ENCODE results near the gene METAP1D. TPM values are rescaled to one million over a fixed set of nuclear protein-coding genes. Genes with fewer than 3 reads are reported as not detected.

Gene METAP1D
- total RNA-seq, 1 experiment from 2014 or later = 5.2 TPM

GRCh38 chr2:172085460-172086159 is 85.9 kb downstream of the METAP1D start, which contains the start of gene DLX1:
Gene DLX1 (plus strand): TSS chr2:172085507. CDS start chr2:172085678, 171 bp downstream.
- H3K27me3 ChIP-seq (ENCODE audit: insufficient read depth, low read length) = peaks cover 91% of the 10 kb centered on the region

More at GRCh38 chr2:172085460-172086159, 85.9 kb downstream of the METAP1D start, which contains the start of gene DLX1:
- Histone ChIP-seq H3K9me3 (ENCODE audit: control insufficient read depth, low read depth, low read length) (no peaks in the 10 kb centered on the region), H2AFZ (ENCODE audit: low read length) (no peak within 1 kb of the TSS), H2BK15ac (ENCODE audit: low read depth, low read length) (no peak within 1 kb of the TSS), H3K27ac (ENCODE audit: insufficient read length, low read depth, low read length) (no peak within 1 kb of the TSS), H4K5ac (ENCODE audit: insufficient read length, low read depth, low read length) (no peak within 1 kb of the TSS), H2BK5ac (ENCODE audit: insufficient read length, low read length) (no peak within 1 kb of the TSS), H4K20me1 (ENCODE audit: control insufficient read depth, insufficient read depth, insufficient read length) (no peaks in the 10 kb centered on the region), H3K18ac (ENCODE audit: insufficient read length, low read depth, low read length) (no peak within 1 kb of the TSS), H3K79me2 (ENCODE audit: insufficient read depth, low read length) (no peaks in the 10 kb centered on the region), H3K4me1 (ENCODE audit: insufficient read depth, low read length) (peaks cover 2% of the 10 kb centered on the region; the same call in 1 of the 2 replicates), H3K23ac (ENCODE audit: insufficient read length, low read depth, low read length) (no peak within 1 kb of the TSS), H2BK120ac (ENCODE audit: low read depth, low read length, poor library complexity, severe bottlenecking) (no peak within 1 kb of the TSS), H3K9ac (ENCODE audit: extremely low read depth, insufficient read length, low read length) (no peak within 1 kb of the TSS), H2AK5ac (ENCODE audit: insufficient read length, low read length) (no peak within 1 kb of the TSS), H3K14ac (ENCODE audit: insufficient read depth, low read length) (no peak within 1 kb of the TSS), H3K23me2 (ENCODE audit: insufficient read length, low read depth, low read length, poor library complexity, severe bottlenecking) (peaks cover 16% of the 10 kb centered on the region), H3T11ph (ENCODE audit: low read length) (no peak within 1 kb of the TSS), H4K91ac (ENCODE audit: insufficient read length, low read depth, low read length) (no peak within 1 kb of the TSS), H2BK12ac (ENCODE audit: insufficient read length, low read depth, low read length) (no peak within 1 kb of the TSS), H3K56ac (ENCODE audit: insufficient read length, low read depth, low read length) (no peak within 1 kb of the TSS), H3K4me2 (ENCODE audit: insufficient read depth, insufficient read length, low read length) (peak within 1 kb of the TSS; percentile 57), H3K79me1 (ENCODE audit: insufficient read depth, low read depth, low read length, poor library complexity, severe bottlenecking) (no peaks in the 10 kb centered on the region), H3K4ac (ENCODE audit: low read depth, low read length) (no peak within 1 kb of the TSS), H4K8ac (replicated peaks; ENCODE audit: insufficient read length, low read depth, low read length) (no peak within 1 kb of the TSS), H2BK20ac (ENCODE audit: low read depth, low read length, poor library complexity, severe bottlenecking) (no peak within 1 kb of the TSS)
- no peak for TF ChIP-seq CTCF (conservative IDR thresholded peaks at IDR 0.05)
- Mint-ChIP-seq H3K4me3 (peak within 1 kb of the TSS; percentile 62 to 95), H3K4me1 (peaks cover 44 to 68% of the 10 kb centered on the region in 2 experiments), H3K36me3 (ENCODE audit: insufficient read depth in 1 of 3, low read depth in 3 of 3) (no peaks in the 10 kb centered on the region; a peak in 2 of 7 replicates), H3K27me3 (ENCODE audit: low read depth) (peaks cover 100% of the 10 kb centered on the region), H3K27ac (no peak within 1 kb of the TSS), H3K9me3 (peaks cover 2 to 9% of the 10 kb centered on the region in 2 experiments; a peak in 3 of 5 replicates)
- no CpG with 5 or more reads among the region's 34 CpGs for WGBS (ENCODE audit: extremely low coverage, insufficient read length, low lambda C conversion rate)
- peak; percentile 74 for DNase-seq
